HG03378 (cell line): ENCODE results near the gene AGBL5.

Source experiments
- ATAC-seq: cut with Tn5 transposase; IDR thresholded peaks from one replicate; pipeline ENCODE4 v1.9.1; 2021; ENCODE audit warnings: mild to moderate bottlenecking, moderate library complexity; ENCODE audit not compliant: unreplicated experiment

The AGBL5 gene, protein sequence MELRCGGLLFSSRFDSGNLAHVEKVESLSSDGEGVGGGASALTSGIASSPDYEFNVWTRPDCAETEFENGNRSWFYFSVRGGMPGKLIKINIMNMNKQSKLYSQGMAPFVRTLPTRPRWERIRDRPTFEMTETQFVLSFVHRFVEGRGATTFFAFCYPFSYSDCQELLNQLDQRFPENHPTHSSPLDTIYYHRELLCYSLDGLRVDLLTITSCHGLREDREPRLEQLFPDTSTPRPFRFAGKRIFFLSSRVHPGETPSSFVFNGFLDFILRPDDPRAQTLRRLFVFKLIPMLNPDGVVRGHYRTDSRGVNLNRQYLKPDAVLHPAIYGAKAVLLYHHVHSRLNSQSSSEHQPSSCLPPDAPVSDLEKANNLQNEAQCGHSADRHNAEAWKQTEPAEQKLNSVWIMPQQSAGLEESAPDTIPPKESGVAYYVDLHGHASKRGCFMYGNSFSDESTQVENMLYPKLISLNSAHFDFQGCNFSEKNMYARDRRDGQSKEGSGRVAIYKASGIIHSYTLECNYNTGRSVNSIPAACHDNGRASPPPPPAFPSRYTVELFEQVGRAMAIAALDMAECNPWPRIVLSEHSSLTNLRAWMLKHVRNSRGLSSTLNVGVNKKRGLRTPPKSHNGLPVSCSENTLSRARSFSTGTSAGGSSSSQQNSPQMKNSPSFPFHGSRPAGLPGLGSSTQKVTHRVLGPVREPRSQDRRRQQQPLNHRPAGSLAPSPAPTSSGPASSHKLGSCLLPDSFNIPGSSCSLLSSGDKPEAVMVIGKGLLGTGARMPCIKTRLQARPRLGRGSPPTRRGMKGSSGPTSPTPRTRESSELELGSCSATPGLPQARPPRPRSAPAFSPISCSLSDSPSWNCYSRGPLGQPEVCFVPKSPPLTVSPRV

GRCh38 chr2:27050996-27051901, at the start of gene AGBL5:
TSS of gene AGBL5 (plus strand) at chr2:27051668. CDS start at chr2:27052959, 1,291 bp downstream.
- peak; percentile 54 for ATAC-seq

GRCh38 chr2:27001950-27002349, 49.5 kb upstream of the AGBL5 start:
- no peak for ATAC-seq

GRCh38 chr2:27003007-27003406, 48.5 kb upstream of the AGBL5 start:
- no peak for ATAC-seq

DNA sequence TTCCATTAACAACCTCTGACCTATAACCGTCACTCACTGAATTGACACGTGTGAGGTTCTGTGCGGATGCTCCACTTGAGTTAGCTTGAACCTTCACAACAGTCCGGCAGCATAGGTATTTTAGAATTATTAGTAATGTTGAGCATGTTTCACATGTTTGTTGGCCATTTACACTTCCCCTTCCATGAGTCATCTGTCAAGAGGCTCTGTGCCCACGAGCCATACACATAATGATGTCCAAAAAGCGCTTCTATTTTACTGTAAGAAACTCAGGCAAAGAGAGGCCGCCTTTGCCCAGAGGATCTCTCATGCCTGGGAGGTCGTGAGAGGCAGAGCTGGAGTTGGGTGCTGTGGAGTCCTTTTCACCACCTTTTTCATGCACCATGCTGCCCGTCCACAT, 47.6 kb upstream of the AGBL5 start:
- no peak for ATAC-seq

DNA sequence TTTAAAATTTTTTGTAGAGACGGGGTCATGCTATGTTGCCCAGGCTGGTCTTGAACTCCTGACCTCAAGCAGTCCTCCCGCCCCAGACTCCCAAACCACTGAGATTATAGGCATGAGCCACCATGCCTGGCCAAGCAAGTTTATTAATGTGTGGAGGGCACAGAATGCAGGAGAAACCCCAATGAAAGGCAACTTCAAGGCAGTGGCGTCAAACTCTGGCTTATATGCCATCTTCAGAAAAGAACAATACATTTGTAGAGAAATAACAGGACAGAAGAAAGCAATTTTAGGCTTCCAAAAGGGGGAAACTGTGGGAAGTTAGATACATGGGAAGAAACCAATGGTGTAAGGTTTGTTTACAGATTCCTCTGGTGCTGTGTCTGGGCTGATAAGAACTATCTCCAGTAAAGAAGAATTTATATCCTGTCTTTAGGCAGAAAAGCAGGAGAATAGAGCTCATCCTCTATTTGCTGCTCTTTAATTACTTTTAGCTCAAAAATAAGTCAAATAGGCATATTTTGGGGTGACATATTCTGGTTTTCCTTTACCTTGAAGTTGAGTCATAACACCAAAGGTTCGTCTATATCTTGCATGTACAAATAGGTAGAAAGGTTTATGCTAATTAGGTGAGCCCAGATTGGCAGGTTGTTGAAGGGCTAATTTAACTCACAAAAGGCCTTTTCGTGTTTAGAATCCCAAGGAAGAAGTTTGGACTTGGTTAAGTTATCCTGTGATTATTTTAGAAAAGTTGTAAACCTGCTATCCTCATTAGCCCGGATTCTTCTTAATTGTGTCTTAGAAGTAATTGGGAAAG, 44.7 kb upstream of the AGBL5 start:
- no peak for ATAC-seq

DNA sequence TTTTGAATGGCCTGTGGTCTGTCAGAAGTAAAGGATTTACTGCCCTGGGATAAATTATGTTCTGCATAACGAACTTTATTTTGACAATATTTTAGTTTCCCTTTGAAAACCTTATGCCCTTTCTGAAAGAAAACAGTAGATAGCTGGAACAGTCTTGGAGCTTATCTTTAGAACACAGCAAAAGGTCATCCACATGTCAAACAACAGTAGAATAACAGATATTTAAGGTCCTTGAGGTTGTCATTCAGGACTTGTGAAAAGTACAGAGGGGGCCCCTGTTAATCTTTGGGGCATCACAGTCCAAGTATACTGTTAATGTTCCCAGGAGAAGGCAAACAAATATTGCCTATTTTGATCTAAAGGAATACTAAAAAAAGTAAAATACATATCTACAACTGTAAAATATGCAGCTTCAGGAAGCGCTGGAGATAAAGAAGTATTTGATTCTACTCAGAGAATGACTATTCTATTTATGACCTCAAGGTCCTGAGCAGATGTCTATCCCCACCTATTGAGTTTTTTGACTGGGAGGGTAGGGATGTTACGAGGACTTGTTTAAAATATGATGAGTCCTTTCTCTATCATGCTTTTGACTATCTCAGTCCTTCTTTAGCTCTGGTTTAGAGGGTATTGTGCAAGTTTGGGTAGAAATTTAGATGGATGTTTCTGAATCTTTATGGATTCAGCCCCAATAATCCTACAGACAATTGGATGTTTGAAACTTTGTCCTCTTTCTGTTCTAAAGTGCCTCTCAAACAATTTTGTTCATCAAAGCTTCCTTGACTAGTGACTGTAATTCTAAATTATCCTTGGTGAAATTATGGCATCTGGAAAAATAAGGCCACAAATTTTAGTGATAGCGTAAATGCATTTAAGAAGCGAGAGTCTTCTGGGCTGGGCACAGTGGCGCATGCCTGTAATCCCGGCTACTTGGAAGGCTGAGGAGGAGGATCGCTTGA, 43.8 kb upstream of the AGBL5 start:
- ATAC-seq: no peak

GRCh38 chr2:27008678-27009077, 42.8 kb upstream of the AGBL5 start:
- no peak for ATAC-seq

DNA sequence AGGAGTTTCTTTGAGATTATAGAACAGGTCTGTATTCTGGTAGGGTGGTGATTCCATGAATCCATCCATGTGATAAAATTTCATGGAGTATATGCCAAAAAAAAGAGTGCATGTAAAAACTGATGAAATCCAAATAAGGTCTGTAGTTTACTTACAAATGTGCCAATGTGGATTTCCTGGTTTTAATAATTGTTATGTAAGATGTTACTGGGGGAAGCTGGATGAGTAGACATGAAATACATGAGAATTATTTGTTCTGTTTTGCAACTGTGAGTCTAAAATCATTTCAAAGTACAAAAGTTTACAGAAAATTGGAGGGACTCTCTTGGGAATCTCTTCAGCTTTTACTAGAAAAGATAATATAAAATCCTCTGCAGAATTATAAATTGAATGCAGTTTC, 42.4 kb upstream of the AGBL5 start:
- no peak for ATAC-seq

DNA sequence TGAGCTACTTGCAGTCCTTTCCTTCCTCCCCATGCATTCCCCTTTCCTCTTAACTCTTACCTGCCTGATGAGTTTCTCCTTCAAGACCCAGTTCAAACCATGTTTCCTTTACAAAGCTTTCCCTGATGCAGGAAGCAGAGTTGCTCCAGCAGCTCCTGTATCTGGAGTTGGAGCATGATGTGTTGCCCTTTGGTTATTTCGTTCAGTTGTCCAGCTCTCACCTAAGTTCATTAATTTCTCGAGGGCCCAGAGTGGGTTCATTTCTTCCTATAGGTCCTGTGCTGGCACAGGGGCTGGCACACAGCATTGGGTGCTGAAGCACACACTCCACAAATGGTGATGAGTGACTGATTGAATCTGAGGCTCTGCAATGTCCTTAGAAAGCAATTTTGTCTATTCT, 41.8 kb upstream of the AGBL5 start:
- no peak for ATAC-seq

- no peak for ATAC-seq
Measured at GRCh38 chr2:27010139-27010538, 41.3 kb upstream of the AGBL5 start.

DNA sequence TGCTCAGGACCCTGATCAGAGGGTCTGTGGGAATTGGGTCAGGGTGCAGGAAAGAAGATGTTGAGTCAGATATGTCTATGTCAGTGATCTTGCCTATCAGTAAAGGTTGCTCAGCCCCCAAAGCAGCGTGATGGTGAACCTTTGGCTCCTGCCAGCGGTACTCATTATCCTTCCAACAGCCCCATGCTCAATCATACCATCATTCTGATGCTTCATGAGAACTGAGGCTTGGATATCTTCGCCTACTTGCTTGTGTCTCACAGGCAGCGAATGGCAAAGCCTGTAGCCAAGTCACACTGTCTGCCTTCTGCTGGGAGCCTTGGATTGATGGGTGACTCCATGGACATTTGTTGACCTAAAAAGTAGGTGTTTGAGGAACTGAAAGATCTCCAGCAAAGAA, 37.7 kb upstream of the AGBL5 start:
- ATAC-seq: no peak

DNA sequence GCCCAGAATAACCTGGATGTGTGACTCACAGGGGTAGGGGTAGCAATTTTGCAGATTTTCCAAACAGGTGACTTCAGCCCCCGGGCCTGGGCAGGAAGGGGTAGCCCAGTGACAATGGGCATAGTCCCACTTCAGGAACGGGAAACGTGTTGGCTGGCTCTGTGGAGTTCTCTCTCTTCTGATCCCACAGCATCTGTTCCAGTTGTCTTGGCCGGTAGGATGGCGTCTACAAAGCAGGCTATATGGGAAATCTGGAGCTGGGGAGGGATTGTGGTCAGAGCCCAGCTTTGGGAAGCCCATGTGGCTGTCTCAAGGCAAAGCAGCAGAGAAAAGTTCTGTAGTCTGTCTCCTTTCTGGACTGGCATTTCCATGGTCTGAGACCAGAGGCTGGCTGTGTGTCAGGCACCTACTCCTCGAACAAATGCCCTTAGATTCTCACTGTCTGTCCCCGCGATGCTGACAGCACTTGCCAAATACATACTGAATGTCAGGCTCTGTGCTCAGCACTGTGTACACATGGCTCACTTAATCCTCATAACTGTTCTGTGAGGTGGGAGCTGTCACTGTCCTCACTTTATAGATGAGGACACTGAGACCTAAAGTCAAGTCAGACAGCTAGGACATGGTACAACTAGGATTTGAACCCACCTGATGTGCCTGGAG, 36.6 kb upstream of the AGBL5 start:
- ATAC-seq: no peak

DNA sequence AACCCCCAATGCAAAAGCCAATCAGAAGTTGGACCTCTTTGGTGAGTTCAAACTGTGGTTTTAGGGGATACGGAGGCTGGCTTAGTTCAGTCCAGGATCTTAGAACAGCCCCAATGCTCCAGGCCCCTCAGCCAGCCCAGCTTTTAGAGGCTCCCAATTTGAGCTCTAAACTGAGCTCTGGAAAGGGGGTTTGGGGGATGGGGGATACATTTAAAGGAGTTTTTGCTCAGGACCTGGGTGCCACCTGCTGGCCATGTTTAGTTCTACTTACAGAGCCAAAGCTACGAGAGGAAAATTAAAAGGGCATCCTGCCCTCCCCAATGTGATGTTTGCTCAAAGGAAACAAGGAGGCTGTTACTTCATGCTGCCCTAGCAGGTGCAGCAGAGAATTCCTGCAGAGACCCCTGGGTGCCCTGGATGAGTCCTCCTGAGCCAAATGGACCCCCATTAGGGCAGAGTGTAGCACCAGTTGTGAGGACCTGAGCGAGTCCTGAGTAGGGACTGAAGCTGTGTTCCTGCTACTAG, 34.6 kb upstream of the AGBL5 start:
- ATAC-seq: no peak

DNA sequence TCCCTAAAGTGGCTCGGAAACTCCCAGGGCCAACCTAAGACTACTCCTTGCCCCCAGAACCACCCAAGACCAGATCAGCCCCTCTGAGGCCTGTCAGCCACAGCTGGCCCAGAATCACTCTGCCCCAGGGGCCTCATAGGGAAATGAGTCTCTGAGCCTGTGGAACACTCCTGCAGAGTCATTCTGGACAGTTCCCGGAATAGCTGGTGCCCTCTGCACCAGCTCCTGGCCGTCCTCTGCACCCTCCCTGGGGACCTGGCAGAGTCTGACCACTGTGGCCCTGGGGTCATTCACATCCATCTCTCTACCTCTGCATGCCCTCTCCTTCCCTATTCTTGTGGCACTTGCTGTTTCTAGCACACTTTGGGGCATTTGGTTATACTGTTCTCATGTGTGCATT, 33.3 kb upstream of the AGBL5 start:
- ATAC-seq: no peak

DNA sequence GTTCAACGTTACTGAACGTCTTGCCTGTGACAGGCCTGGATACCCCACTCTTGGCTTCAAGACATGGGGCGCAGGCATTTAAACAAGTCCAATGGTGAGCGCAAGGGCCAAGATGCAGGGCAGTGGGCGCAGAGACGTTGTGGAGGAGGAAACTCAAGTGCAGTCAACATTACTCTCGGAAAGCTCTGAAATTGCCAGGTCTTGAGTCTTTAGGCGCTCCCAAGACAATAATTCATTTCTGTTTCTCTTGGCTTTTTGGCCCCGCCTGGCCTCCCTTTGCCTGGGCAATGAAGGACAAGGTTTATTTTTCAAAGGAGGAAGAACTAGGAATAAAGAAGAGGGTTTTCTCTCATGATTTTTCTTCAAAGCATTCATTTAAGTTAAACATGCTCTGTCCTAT, 32.0 kb upstream of the AGBL5 start:
- ATAC-seq: no peak

DNA sequence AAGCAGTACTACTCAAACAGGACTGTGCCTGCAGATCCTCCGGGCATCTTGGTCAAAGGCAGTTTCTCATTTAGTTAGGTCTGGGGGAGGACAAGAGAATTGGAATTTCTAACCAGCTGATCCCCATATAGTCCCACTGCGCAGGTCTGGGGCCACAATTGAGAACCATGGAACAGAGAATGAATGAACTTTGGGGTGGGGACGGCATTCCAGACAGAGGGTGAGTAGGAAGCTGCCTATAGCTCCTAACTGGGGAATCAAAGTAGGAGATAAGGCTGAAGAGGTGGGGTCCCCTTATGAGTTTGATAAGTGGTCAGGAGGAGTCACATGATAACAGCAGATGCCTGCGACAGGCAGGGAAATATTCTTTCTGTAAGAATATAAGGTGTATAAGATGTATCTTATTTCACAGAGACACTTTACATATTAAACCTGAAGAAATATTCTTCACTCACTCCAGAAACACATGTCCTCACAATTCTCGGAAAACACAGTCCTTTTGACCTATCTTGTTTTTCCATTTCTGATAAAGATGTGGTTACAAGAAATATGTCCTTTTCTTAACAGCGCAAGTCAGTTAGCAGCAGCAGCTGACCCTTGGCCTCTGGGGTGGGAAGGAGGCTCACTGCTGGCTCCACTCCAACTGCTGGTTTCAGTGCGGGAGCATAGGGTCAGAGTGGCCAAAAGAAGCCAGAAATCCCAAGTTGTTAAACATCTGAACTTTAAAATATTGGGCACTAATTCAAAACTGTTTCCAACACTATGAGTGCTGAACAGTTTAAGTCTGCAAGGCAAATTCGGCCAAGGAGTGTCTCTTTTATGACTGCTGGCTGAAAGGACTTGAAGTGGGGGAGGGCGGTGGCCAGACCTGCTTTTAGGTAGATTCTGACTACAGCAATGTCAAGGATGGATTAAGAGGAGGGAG, 31.3 kb upstream of the AGBL5 start:
- ATAC-seq: no peak
